ENCODE results near the gene LY6G6C.

LY6G6C gene

GRCh38 chr6:31680226-31681134, 41.1 kb downstream of the LY6G6C start, which contains the start of gene LY6G5C:
Gene LY6G5C, minus strand, starts transcription at chr6:31681067. Its CDS starts 694 bp downstream, at chr6:31680373.
- DNase-seq (ENCODE audit: low spot score) = peak; percentile 75

- DNase-seq (ENCODE audit: low spot score) = no peak
Measured at GRCh38 chr6:31677955-31678354, 43.6 kb downstream of the LY6G6C start.

- no peak for DNase-seq (ENCODE audit: low spot score)
Measured at GRCh38 chr6:31676904-31677303, 44.6 kb downstream of the LY6G6C start.

GRCh38 chr6:31676322-31676903, 45.1 kb downstream of the LY6G6C start:
- DNase-seq (ENCODE audit: low spot score) = no peak

- no peak for DNase-seq (ENCODE audit: low spot score)
Measured at GRCh38 chr6:31669676-31670075, 51.9 kb downstream of the LY6G6C start, which contains the start of gene LY6G5B. Gene LY6G5B, plus strand, starts transcription at chr6:31669976. Its CDS starts 975 bp downstream, at chr6:31670951.
